ENCODE data around the gene HRAS. TPM values are rescaled to one million over a fixed set of nuclear protein-coding genes. Genes with fewer than 3 reads are reported as not detected.

Gene HRAS
- total RNA-seq, 1 experiment from 2014 or later = 104 TPM

- intact Hi-C loops (cut with micrococcal nuclease) = loop anchor here (5.0 kb wide), 1 partner anchor 58 kb away; no protein-coding TSS in a partner anchor
- no peak for TF ChIP-seq REST (IDR thresholded peaks at IDR 0.05; ENCODE audit: low read depth)
- POLR2A ChIA-PET = interaction anchor here (1.1 kb wide), 1 partner anchor 12 kb away, joined by 4 read pairs; no protein-coding TSS in a partner anchor
- no peaks in the 10 kb centered on the region for H4K20me1 ChIP-seq (ENCODE audit: insufficient read depth)
- ATAC-seq (no peak), DNase-seq (ENCODE audit: low read depth, low spot score) (no peak)
- peaks cover 6 to 22% of the 10 kb centered on the region in 2 experiments; a peak in 3 of 4 replicates for H3K4me1 ChIP-seq (ENCODE audit: control insufficient read depth in 1 of 2, insufficient read depth in 2 of 2, low read length in 2 of 2)
- H2AFZ ChIP-seq (ENCODE audit: low read depth, low read length, poor library complexity, severe bottlenecking) = no peak overlapping the region
- H3K4me3 ChIP-seq (replicated peaks in 1 of 2; ENCODE audit: low read depth in 1 of 2, low read length in 2 of 2) = peak overlapping the region in 1 of 2 experiments; percentile 98; a peak in 3 of 4 replicates
- peak overlapping the region; percentile 99 for H3K9ac ChIP-seq (ENCODE audit: low read length)
- peaks cover 45% of the 10 kb centered on the region for H3K79me2 ChIP-seq (ENCODE audit: insufficient read depth, low read length)
- no peaks in the 10 kb centered on the region for H3K27me3 ChIP-seq (ENCODE audit: insufficient read depth, low read length)
- H3K9me2 ChIP-seq (ENCODE audit: insufficient read depth) = no peaks in the 10 kb centered on the region
- no peaks in the 10 kb centered on the region; a peak in 1 of 4 replicates for H3K9me3 ChIP-seq (ENCODE audit: control insufficient read depth in 1 of 2, insufficient read depth in 1 of 2, low read depth in 1 of 2, low read length in 2 of 2)
- H3K36me3 ChIP-seq (ENCODE audit: control insufficient read depth in 1 of 2, insufficient read depth in 2 of 2, low read length in 2 of 2) = peaks cover 7 to 17% of the 10 kb centered on the region in 2 experiments
- RAD21 ChIA-PET (ENCODE audit: low non-redundant PET in 1 of 2, low total read pairs in 2 of 2, uncharacterized antibody in 2 of 2, unreplicated experiment in 2 of 2) = no interaction called here
- CTCF ChIA-PET = no interaction called here
- peak overlapping the region; percentile 95 for H3K4me2 ChIP-seq (ENCODE audit: low read length)
- peak overlapping the region; percentile 95; the same call in 1 of the 2 replicates for H3K27ac ChIP-seq (ENCODE audit: low read depth, low read length)
- no TSS peak for BruUV-seq (replicated peaks)
Measured at GRCh38 chr11:504994-505344, 30.4 kb downstream of the HRAS start.

GRCh38 chr11:504053-504993, 31.1 kb downstream of the HRAS start:
- intact Hi-C loops (cut with micrococcal nuclease) = no loop called here
- CTCF ChIA-PET = no interaction called here
- Histone ChIP-seq H3K9me3 (ENCODE audit: control insufficient read depth in 1 of 2, insufficient read depth in 1 of 2, low read depth in 1 of 2, low read length in 2 of 2) (no peaks in the 10 kb centered on the region; a peak in 1 of 4 replicates), H3K9me2 (ENCODE audit: insufficient read depth) (no peaks in the 10 kb centered on the region), H4K20me1 (ENCODE audit: insufficient read depth) (no peaks in the 10 kb centered on the region), H3K36me3 (ENCODE audit: control insufficient read depth in 1 of 2, insufficient read depth in 2 of 2, low read length in 2 of 2) (peaks cover 7 to 17% of the 10 kb centered on the region in 2 experiments), H3K27ac (ENCODE audit: low read depth, low read length) (no peak overlapping the region), H3K27me3 (ENCODE audit: insufficient read depth, low read length) (no peaks in the 10 kb centered on the region), H3K9ac (ENCODE audit: low read length) (no peak overlapping the region), H3K79me2 (ENCODE audit: insufficient read depth, low read length) (peaks cover 45% of the 10 kb centered on the region), H3K4me3 (replicated peaks in 1 of 2; ENCODE audit: low read depth in 1 of 2, low read length in 2 of 2) (no peak overlapping the region), H3K4me1 (ENCODE audit: control insufficient read depth in 1 of 2, insufficient read depth in 2 of 2, low read length in 2 of 2) (peaks cover 6 to 22% of the 10 kb centered on the region in 2 experiments; a peak in 3 of 4 replicates), H2AFZ (ENCODE audit: low read depth, low read length, poor library complexity, severe bottlenecking) (no peak overlapping the region), H3K4me2 (ENCODE audit: low read length) (peak overlapping the region; percentile 95; the same call in 1 of the 2 replicates)
- BruUV-seq (replicated peaks) = no TSS peak
- ATAC-seq (no peak), DNase-seq (ENCODE audit: low read depth, low spot score) (no peak)
- RAD21 ChIA-PET (ENCODE audit: low non-redundant PET in 1 of 2, low total read pairs in 2 of 2, uncharacterized antibody in 2 of 2, unreplicated experiment in 2 of 2) = no interaction called here
- POLR2A ChIA-PET = no interaction called here
- no peak for TF ChIP-seq SRF (IDR thresholded peaks at IDR 0.05; ENCODE audit: low read depth)
- TF ChIP-seq SP1 (IDR thresholded peaks at IDR 0.05; ENCODE audit: low read depth) = no peak
- no peak for TF ChIP-seq EZH2phosphoT487 (IDR thresholded peaks at IDR 0.05; ENCODE audit: borderline replicate concordance)
- TF ChIP-seq JUND (IDR thresholded peaks at IDR 0.05) = no peak
- no peak for TF ChIP-seq FOSL1 (IDR thresholded peaks at IDR 0.05; ENCODE audit: low read depth)
- TF ChIP-seq RAD21 (IDR thresholded peaks at IDR 0.05; ENCODE audit: low read depth) = no peak
- no peak for TF ChIP-seq EZH2 (IDR thresholded peaks at IDR 0.05)
- no peak for TF ChIP-seq CEBPB (IDR thresholded peaks at IDR 0.05; ENCODE audit: low read depth)
- TF ChIP-seq ATF3 (IDR thresholded peaks at IDR 0.05) = no peak
- TF ChIP-seq ZFX (IDR thresholded peaks at IDR 0.05) = no peak
- TF ChIP-seq POLR2AphosphoS5 (IDR thresholded peaks at IDR 0.05; ENCODE audit: low read depth, low read length) = no peak
- no peak for TF ChIP-seq ZNF274 (IDR thresholded peaks at IDR 0.05; ENCODE audit: low read depth, low read length)
- TF ChIP-seq CBX3 (IDR thresholded peaks at IDR 0.05; ENCODE audit: low read depth) = no peak
- no peak for TF ChIP-seq ELF1 (IDR thresholded peaks at IDR 0.05; ENCODE audit: borderline replicate concordance, low read depth)
- TF ChIP-seq SIN3A (IDR thresholded peaks at IDR 0.05; ENCODE audit: low read depth) = no peak
- TF ChIP-seq TCF7L2 (IDR thresholded peaks at IDR 0.05; ENCODE audit: borderline replicate concordance, extremely low read depth, insufficient read depth, insufficient read length) = no peak

Data from HCT116 (cell line).